ENCODE data around the gene CRYGS. TPM values are rescaled to one million over a fixed set of nuclear protein-coding genes. Genes with fewer than 3 reads are reported as not detected.

The CRYGS gene
- total RNA-seq, 1 experiment from 2014 or later = 4.3 TPM

DNA sequence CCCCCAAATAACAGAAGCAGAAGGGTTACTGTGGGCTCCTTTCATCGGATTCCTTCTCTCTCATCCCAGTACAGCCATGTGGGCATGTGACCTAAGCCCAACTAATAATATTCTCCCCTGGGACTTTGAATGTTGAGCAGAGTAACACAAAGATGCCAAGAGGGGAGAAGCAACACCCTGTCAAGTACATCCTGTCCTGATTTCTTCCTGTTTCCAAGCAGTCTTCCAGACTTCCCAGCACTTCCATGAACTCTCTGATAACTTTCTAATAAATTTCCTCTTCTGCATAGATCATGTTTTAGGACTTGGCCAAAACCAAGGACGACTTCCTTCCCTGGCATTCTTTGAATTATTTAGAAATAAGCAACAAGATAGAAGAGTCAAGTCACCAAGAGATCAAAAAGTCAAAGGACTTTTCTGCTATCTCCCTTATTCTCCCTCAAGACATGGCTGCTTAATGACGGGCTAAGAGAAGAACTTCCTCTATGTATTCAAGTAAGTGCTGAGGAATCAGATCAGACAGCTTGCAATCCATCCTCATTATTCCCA, 37.9 kb downstream of the CRYGS start:
- ChIA-PET CTCF (no interaction called here), POLR2A (no interaction called here), RAD21 (ENCODE audit: low non-redundant PET in 1 of 2, low total read pairs in 2 of 2, uncharacterized antibody in 2 of 2, unreplicated experiment in 2 of 2) (no interaction called here)
- H3K4me1 ChIP-seq (ENCODE audit: control insufficient read depth in 1 of 2, insufficient read depth in 2 of 2, low read length in 2 of 2) = no peaks in the 10 kb centered on the region
- H3K36me3 ChIP-seq (ENCODE audit: control insufficient read depth in 1 of 2, insufficient read depth in 2 of 2, low read length in 2 of 2) = no peaks in the 10 kb centered on the region
- H4K20me1 ChIP-seq (ENCODE audit: insufficient read depth) = no peaks in the 10 kb centered on the region
- H2AFZ ChIP-seq (ENCODE audit: low read depth, low read length, poor library complexity, severe bottlenecking) = no peak overlapping the region
- no peaks in the 10 kb centered on the region for H3K9me3 ChIP-seq (ENCODE audit: control insufficient read depth in 1 of 2, insufficient read depth in 1 of 2, low read depth in 1 of 2, low read length in 2 of 2)
- ATAC-seq (no peak), DNase-seq (ENCODE audit: low read depth, low spot score) (no peak)
- no peaks in the 10 kb centered on the region for H3K9me2 ChIP-seq (ENCODE audit: insufficient read depth)
- no TSS peak for BruUV-seq (replicated peaks)
- no peak overlapping the region for H3K27ac ChIP-seq (ENCODE audit: low read depth, low read length)
- TF ChIP-seq ELF1 (IDR thresholded peaks at IDR 0.05; ENCODE audit: borderline replicate concordance, low read depth) (no peak), FOSL1 (IDR thresholded peaks at IDR 0.05; ENCODE audit: low read depth) (no peak), SIN3A (IDR thresholded peaks at IDR 0.05; ENCODE audit: low read depth) (no peak), CTCF (IDR thresholded peaks at IDR 0.05 in 2 of 3, conservative IDR thresholded peaks at IDR 0.05 in 1 of 3; ENCODE audit: borderline replicate concordance in 1 of 3, insufficient read depth in 1 of 3, low read depth in 2 of 3, low read length in 2 of 3) (no peak), ZBTB33 (IDR thresholded peaks at IDR 0.05; ENCODE audit: extremely low read depth, insufficient replicate concordance, low read length) (no peak), TCF7L2 (IDR thresholded peaks at IDR 0.05; ENCODE audit: borderline replicate concordance, extremely low read depth, insufficient read depth, insufficient read length) (no peak), EZH2phosphoT487 (IDR thresholded peaks at IDR 0.05; ENCODE audit: borderline replicate concordance) (no peak), REST (IDR thresholded peaks at IDR 0.05; ENCODE audit: low read depth) (no peak), POLR2AphosphoS5 (IDR thresholded peaks at IDR 0.05; ENCODE audit: low read depth, low read length) (no peak), POLR2A (IDR thresholded peaks at IDR 0.05; ENCODE audit: borderline replicate concordance, extremely low read depth, insufficient read depth, insufficient read length) (no peak), YY1 (IDR thresholded peaks at IDR 0.05; ENCODE audit: extremely low read depth, insufficient replicate concordance, low read depth, low read length) (no peak), CBX3 (IDR thresholded peaks at IDR 0.05; ENCODE audit: low read depth) (no peak), ZFX (IDR thresholded peaks at IDR 0.05) (no peak), RAD21 (IDR thresholded peaks at IDR 0.05; ENCODE audit: low read depth) (no peak), SP1 (IDR thresholded peaks at IDR 0.05; ENCODE audit: low read depth) (no peak), CEBPB (IDR thresholded peaks at IDR 0.05; ENCODE audit: low read depth) (no peak), EGR1 (IDR thresholded peaks at IDR 0.05; ENCODE audit: low read depth) (no peak)
- TF ChIP-seq, protein P1, sequence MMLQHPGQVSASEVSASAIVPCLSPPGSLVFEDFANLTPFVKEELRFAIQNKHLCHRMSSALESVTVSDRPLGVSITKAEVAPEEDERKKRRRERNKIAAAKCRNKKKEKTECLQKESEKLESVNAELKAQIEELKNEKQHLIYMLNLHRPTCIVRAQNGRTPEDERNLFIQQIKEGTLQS (IDR thresholded peaks at IDR 0.05) = no peak
- TF ChIP-seq, protein P2, sequence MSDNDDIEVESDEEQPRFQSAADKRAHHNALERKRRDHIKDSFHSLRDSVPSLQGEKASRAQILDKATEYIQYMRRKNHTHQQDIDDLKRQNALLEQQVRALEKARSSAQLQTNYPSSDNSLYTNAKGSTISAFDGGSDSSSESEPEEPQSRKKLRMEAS (IDR thresholded peaks at IDR 0.05) = no peak
- peaks cover 41% of the 10 kb centered on the region for H3K27me3 ChIP-seq (ENCODE audit: insufficient read depth, low read length)
- intact Hi-C loops (cut with micrococcal nuclease) = no loop called here
- no peak overlapping the region for H3K4me2 ChIP-seq (ENCODE audit: low read length)
- H3K9ac ChIP-seq (ENCODE audit: low read length) = no peak overlapping the region
- no peaks in the 10 kb centered on the region for H3K79me2 ChIP-seq (ENCODE audit: insufficient read depth, low read length)
- H3K4me3 ChIP-seq (replicated peaks in 1 of 2; ENCODE audit: low read depth in 1 of 2, low read length in 2 of 2) = no peak overlapping the region

All from HCT116 (cell line).